ENCODE data around the gene LIX1. TPM values are rescaled to one million over a fixed set of nuclear protein-coding genes. Genes with fewer than 3 reads are reported as not detected.

LIX1 gene
- total and polyA plus RNA-seq, 2 of the 8 experiments (the other 6 are each of a cell fraction or from before 2014, with no cell fraction given): 0.26 to 0.45 TPM

DNA sequence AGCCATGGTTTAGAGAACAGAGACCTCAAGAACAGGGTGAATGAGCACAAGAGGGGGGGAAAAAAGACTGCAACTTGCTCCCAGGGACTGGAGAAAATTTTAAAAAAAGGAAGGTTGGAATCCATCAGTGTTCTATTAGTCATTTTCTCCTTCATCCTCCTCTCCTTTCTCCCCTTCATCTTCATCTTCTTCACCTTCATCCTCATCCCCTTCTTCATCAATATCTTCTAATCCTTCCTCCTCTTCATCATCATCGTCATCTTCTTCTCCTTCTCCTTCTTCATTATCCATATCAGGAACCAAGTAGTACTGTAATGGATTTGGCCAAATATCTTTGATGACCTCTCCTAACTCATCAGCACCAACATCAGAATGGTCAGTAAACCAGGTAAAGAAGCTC is 86.1 kb downstream of the LIX1 start:
- Histone ChIP-seq H4K5ac (ENCODE audit: insufficient read length, low read depth, low read length) (no peak overlapping the region), H3K27me3 (replicated peaks in 1 of 4; ENCODE audit: control insufficient read depth in 3 of 4, extremely low read depth in 1 of 4, insufficient read depth in 3 of 4, low read length in 3 of 4) (no peaks in the 10 kb centered on the region), H3K23ac (ENCODE audit: insufficient read length) (no peak overlapping the region), H2BK12ac (ENCODE audit: low read depth, low read length) (no peak overlapping the region), H3K27ac (ENCODE audit: low read depth, low read length) (no peak overlapping the region), H3K36me3 (ENCODE audit: control insufficient read depth in 2 of 4, insufficient read depth in 4 of 4, low read length in 3 of 4) (no peaks in the 10 kb centered on the region), H3K79me1 (ENCODE audit: low read depth, low read length) (no peaks in the 10 kb centered on the region), H3K23me2 (ENCODE audit: low read depth, low read length) (no peaks in the 10 kb centered on the region), H3K18ac (ENCODE audit: extremely low read depth, low read length) (no peak overlapping the region), H3K4ac (replicated peaks; ENCODE audit: insufficient read length, low read depth, low read length) (no peak overlapping the region), H2BK120ac (replicated peaks; ENCODE audit: low read depth, low read length) (no peak overlapping the region), H3K4me2 (ENCODE audit: insufficient read depth in 1 of 2, low read depth in 2 of 2, low read length in 2 of 2) (no peak overlapping the region), H4K91ac (replicated peaks; ENCODE audit: insufficient read length, low read length) (no peak overlapping the region), H2AFZ (ENCODE audit: low read length) (no peak overlapping the region), H2AK5ac (ENCODE audit: low read depth, low read length) (no peak overlapping the region), H4K20me1 (replicated peaks in 1 of 2; ENCODE audit: control insufficient read depth in 1 of 2, insufficient read depth in 2 of 2, low read length in 2 of 2) (no peaks in the 10 kb centered on the region), H3K9me3 (ENCODE audit: insufficient read depth in 2 of 2, low read depth in 1 of 2, low read length in 1 of 2) (no peaks in the 10 kb centered on the region), H3K56ac (replicated peaks; ENCODE audit: insufficient read length, low read depth, low read length) (no peak overlapping the region), H3K9ac (replicated peaks in 1 of 4; ENCODE audit: extremely low read depth in 1 of 4, low read depth in 3 of 4, low read length in 3 of 4) (no peak overlapping the region), H2BK15ac (ENCODE audit: low read length) (no peak overlapping the region), H3K4me1 (replicated peaks in 1 of 4; ENCODE audit: control insufficient read depth in 3 of 4, insufficient read depth in 4 of 4, low read length in 3 of 4) (no peaks in the 10 kb centered on the region; a peak in 1 of 7 replicates), H2BK5ac (ENCODE audit: low read depth, low read length) (no peak overlapping the region), H2BK20ac (ENCODE audit: low read length) (no peak overlapping the region), H3K79me2 (ENCODE audit: control insufficient read depth in 1 of 2, insufficient read depth in 2 of 2, low read length in 2 of 2) (no peaks in the 10 kb centered on the region), H3K14ac (ENCODE audit: insufficient read length) (no peak overlapping the region), H3K4me3 (ENCODE audit: extremely low read depth in 1 of 4, insufficient read depth in 2 of 4, low read depth in 3 of 4, low read length in 4 of 4) (no peak overlapping the region), H4K8ac (ENCODE audit: extremely low read depth, insufficient read depth, low read length) (no peak overlapping the region)
- no peak for DNase-seq (ENCODE audit: low read depth in 1 of 2, low spot score in 2 of 2)
- TF ChIP-seq TBP (IDR thresholded peaks at IDR 0.05; ENCODE audit: low read depth, low read length) (no peak), CREB1 (IDR thresholded peaks at IDR 0.05) (no peak), CEBPB (IDR thresholded peaks at IDR 0.05; ENCODE audit: low read depth, low read length) (no peak), CHD1 (IDR thresholded peaks at IDR 0.05; ENCODE audit: low read depth, low read length) (no peak), JUND (IDR thresholded peaks at IDR 0.05; ENCODE audit: low read length) (no peak), KDM1A (IDR thresholded peaks at IDR 0.05; ENCODE audit: borderline replicate concordance, low read length) (no peak), EP300 (IDR thresholded peaks at IDR 0.05; ENCODE audit: borderline replicate concordance in 1 of 2, low read depth in 2 of 2, low read length in 2 of 2) (no peak), SIN3A (conservative IDR thresholded peaks at IDR 0.05 in 1 of 2, IDR thresholded peaks at IDR 0.05 in 1 of 2; ENCODE audit: low read depth in 1 of 2, low read length in 2 of 2) (no peak), GTF2F1 (IDR thresholded peaks at IDR 0.05; ENCODE audit: borderline replicate concordance, low read depth, low read length) (no peak), FOSL1 (IDR thresholded peaks at IDR 0.05; ENCODE audit: insufficient read depth, low read depth, low read length) (no peak), PHF8 (conservative IDR thresholded peaks at IDR 0.05; ENCODE audit: low read depth, low read length) (no peak)
- CTCF ChIA-PET (ENCODE audit: partially characterized antibody): no interaction called here
- 95 to 100% methylated on average over 1 of the region's 1 CpG for WGBS, 2 experiments (ENCODE audit: extremely low coverage in 1 of 2, insufficient coverage in 1 of 2, insufficient read length in 1 of 2, insufficient replicate concordance in 2 of 2, low coverage in 1 of 2, low lambda C conversion rate in 2 of 2, missing lambda C conversion rate in 1 of 2)
- POLR2A ChIA-PET (ENCODE audit: partially characterized antibody): no interaction called here
- no peak for FAIRE-seq
